Progenitor cell of endocrine pancreas (in vitro differentiated cells): ENCODE measurements around the gene MRAP2. TPM values are rescaled to one million over a fixed set of nuclear protein-coding genes. Genes with fewer than 3 reads are reported as not detected.
"Not testable (repeated sequence)": the region's sequence is repeated elsewhere in the genome, so short reads cannot be mapped to it uniquely, and the experiment has no call there.

Experiments used
- DNase-seq: peaks from one replicate; pipeline ENCODE4 v3.0.0; 2021; ENCODE audit warnings: low spot score; ENCODE audit not compliant: unreplicated experiment
- H3K27ac Mint-ChIP-seq: 2 replicates; pipeline ENCODE4 v1.8.0; 2021; ENCODE audit warnings: mild to moderate bottlenecking, moderate library complexity, mixed read lengths
- H3K27me3 Mint-ChIP-seq: 2 replicates; pipeline ENCODE4 v1.8.0; 2021; ENCODE audit warnings: mixed read lengths
- H3K36me3 Mint-ChIP-seq: 2 replicates; pipeline ENCODE4 v1.8.0; 2022; ENCODE audit warnings: mixed read lengths; ENCODE audit not compliant: insufficient read depth
- H3K4me1 Mint-ChIP-seq: 2 replicates; pipeline ENCODE4 v1.8.0; 2021; ENCODE audit warnings: low read depth, mixed read lengths
- H3K4me3 Mint-ChIP-seq: 2 replicates; pipeline ENCODE4 v1.8.0; 2021; ENCODE audit warnings: low read depth, mild to moderate bottlenecking, moderate library complexity, mixed read lengths
- H3K9me3 Mint-ChIP-seq: 2 replicates; pipeline ENCODE4 v1.8.0; 2021; ENCODE audit warnings: low read depth, mixed read lengths
- CTCF ChIP-seq: fragments of 200-600 bp; sonication (generic); IDR thresholded peaks from one replicate; pipeline ENCODE4 v1.5.0; 2021; ENCODE audit warnings: antibody characterized with exemption, mild to moderate bottlenecking; ENCODE audit not compliant: unreplicated experiment
- total RNA-seq: library from RNA; stranded (reverse); gene quantifications from 2 replicates; pipeline ENCODE4 v1.2.1, GENCODE V29; 2021

The MRAP2 gene
- total RNA-seq, 1 donor from 2014 or later: 1.1 TPM

- H3K4me1 Mint-ChIP-seq: peaks cover 12% of the 10 kb centered on the region
- peaks cover 2% of the 10 kb centered on the region for H3K9me3 Mint-ChIP-seq
- no peak overlapping the region for H3K27ac Mint-ChIP-seq
- DNase-seq: no peak
- no peak for TF ChIP-seq CTCF
- peaks cover 26% of the 10 kb centered on the region for H3K27me3 Mint-ChIP-seq
- H3K36me3 Mint-ChIP-seq: no peaks in the 10 kb centered on the region
- no peak overlapping the region for H3K4me3 Mint-ChIP-seq
These were observed 5.2 kb upstream of the MRAP2 start for GRCh38 chr6:84028350-84028749.

GRCh38 chr6:84032000-84032399 lies 1.6 kb upstream of the MRAP2 start:
- H3K27me3 Mint-ChIP-seq: peaks cover 40% of the 10 kb centered on the region
- not testable (repeated sequence) for H3K9me3 Mint-ChIP-seq, H3K36me3 Mint-ChIP-seq, H3K4me3 Mint-ChIP-seq, DNase-seq
- peak overlapping the region; percentile 15 for H3K27ac Mint-ChIP-seq
- peaks cover 18% of the 10 kb centered on the region for H3K4me1 Mint-ChIP-seq

GRCh38 chr6:84035484-84035883 lies 1.9 kb downstream of the MRAP2 start:
- TF ChIP-seq CTCF: no peak
- Mint-ChIP-seq H3K9me3 (peaks cover 4% of the 10 kb centered on the region), H3K36me3 (no peaks in the 10 kb centered on the region), H3K4me3 (no peak overlapping the region), H3K27me3 (peaks cover 38% of the 10 kb centered on the region), H3K27ac (no peak overlapping the region), H3K4me1 (peaks cover 10% of the 10 kb centered on the region)
- no peak for DNase-seq

GRCh38 chr6:84037425-84038089 lies 4.0 kb downstream of the MRAP2 start:
- H3K9me3 Mint-ChIP-seq: peaks cover 4% of the 10 kb centered on the region

GRCh38 chr6:84042603-84043002 lies 9.0 kb downstream of the MRAP2 start:
- Mint-ChIP-seq H3K27me3 (no peaks in the 10 kb centered on the region), H3K4me1 (no peaks in the 10 kb centered on the region), H3K36me3 (no peaks in the 10 kb centered on the region), H3K4me3 (no peak overlapping the region), H3K27ac (no peak overlapping the region), H3K9me3 (no peaks in the 10 kb centered on the region)
- TF ChIP-seq CTCF: no peak
- no peak for DNase-seq

More at GRCh38 chr6:84037425-84038089, 4.0 kb downstream of the MRAP2 start:
- Mint-ChIP-seq H3K27ac (no peak overlapping the region), H3K27me3 (peaks cover 22% of the 10 kb centered on the region), H3K4me1 (peaks cover 10% of the 10 kb centered on the region), H3K4me3 (no peak overlapping the region), H3K36me3 (no peaks in the 10 kb centered on the region)
- no peak for TF ChIP-seq CTCF
- no peak for DNase-seq

GRCh38 chr6:84043555-84043954 lies 10.0 kb downstream of the MRAP2 start:
- H3K27me3 Mint-ChIP-seq: no peaks in the 10 kb centered on the region
- no peak for TF ChIP-seq CTCF
- no peaks in the 10 kb centered on the region for H3K9me3 Mint-ChIP-seq

More at GRCh38 chr6:84043555-84043954, 10.0 kb downstream of the MRAP2 start:
- no peaks in the 10 kb centered on the region for H3K4me1 Mint-ChIP-seq
- no peak for DNase-seq
- no peak overlapping the region for H3K4me3 Mint-ChIP-seq
- H3K27ac Mint-ChIP-seq: no peak overlapping the region
- no peaks in the 10 kb centered on the region for H3K36me3 Mint-ChIP-seq
